SHP77 treated with DMSO at 0.1 percent for 48 hours (cell line): ENCODE measurements around the gene HIP1R.
A peak's percentile ranks its signal among the peaks of the same experiment; 100 is the strongest.

Source experiments
- DNase-seq: peaks from one replicate; lab custom pipeline; 2025; lab: John Stamatoyannopoulos, UW

HIP1R gene

GRCh38 chr12:122847921-122848421 is 12.7 kb downstream of the HIP1R start:
- no peak for DNase-seq

- no peak for DNase-seq
Measured at GRCh38 chr12:122848471-122849351, 13.5 kb downstream of the HIP1R start.

- no peak for DNase-seq
Measured at GRCh38 chr12:122849352-122850047, 14.2 kb downstream of the HIP1R start.

- DNase-seq: no peak
Measured at GRCh38 chr12:122850048-122850445, 14.8 kb downstream of the HIP1R start.

- no peak for DNase-seq
Measured at GRCh38 chr12:122850695-122851350, 15.6 kb downstream of the HIP1R start.

GRCh38 chr12:122851820-122852219 is 16.6 kb downstream of the HIP1R start:
- no peak for DNase-seq

- DNase-seq: no peak
Measured at GRCh38 chr12:122852336-122853275, 17.3 kb downstream of the HIP1R start.

GRCh38 chr12:122853582-122854245 is 18.5 kb downstream of the HIP1R start:
- DNase-seq: no peak

- DNase-seq: no peak
Measured at GRCh38 chr12:122854554-122854953, 19.3 kb downstream of the HIP1R start.

- no peak for DNase-seq
Measured at GRCh38 chr12:122855071-122855829, 20.0 kb downstream of the HIP1R start.

GRCh38 chr12:122855928-122856831 is 20.9 kb downstream of the HIP1R start:
- DNase-seq: peak; percentile 89

GRCh38 chr12:122856999-122857671 is 21.9 kb downstream of the HIP1R start:
- DNase-seq: no peak

GRCh38 chr12:122858171-122858570 is 22.9 kb downstream of the HIP1R start:
- DNase-seq: no peak

- no peak for DNase-seq
Measured at GRCh38 chr12:122858591-122859302, 23.5 kb downstream of the HIP1R start.

GRCh38 chr12:122859303-122860039 is 24.2 kb downstream of the HIP1R start:
- no peak for DNase-seq

GRCh38 chr12:122860040-122860853 is 25.0 kb downstream of the HIP1R start:
- DNase-seq: no peak
